Left lung (tissue), 10 donors: Measurements from ENCODE around the gene NUP205. TPM values are rescaled to one million over a fixed set of nuclear protein-coding genes. Genes with fewer than 3 reads are reported as not detected.

ENCODE experiments used
- ATAC-seq: fragments of 200-7000 bp; cut with Tn5 transposase; one replicate; pipeline ENCODE4 v1.9.1; 2020; ENCODE audit warnings: moderate library complexity
- DNase-seq, 4 donors: peaks; one replicate each; pipeline ENCODE4 v3.0.0-alpha.2; 2013 to 2020
- H3K27ac ChIP-seq, 2 donors: fragments of 200-600 bp; sonication (generic) in 1 of 2; one replicate each; pipeline versions ENCODE4 v1.5.0 to v1.8.0; 2020 to 2021
- H3K27me3 ChIP-seq, 2 donors: fragments of 200-600 bp; sonication (generic) in 1 of 2; one replicate each; pipeline versions ENCODE4 v1.5.0 to v1.8.0; 2020 to 2021
- H3K36me3 ChIP-seq, 2 donors: fragments of 200-600 bp; sonication (generic) in 1 of 2; one replicate each; pipeline versions ENCODE4 v1.5.0 to v1.8.0; 2020 to 2021
- H3K4me1 ChIP-seq, 2 donors: fragments of 200-600 bp; one replicate each; pipeline ENCODE4 v1.8.0; 2021
- H3K4me3 ChIP-seq, 2 donors: fragments of 200-600 bp; sonication (generic) in 1 of 2; one replicate each; pipeline versions ENCODE4 v1.5.0 to v1.8.0; 2020 to 2021; ENCODE audit warnings: mild to moderate bottlenecking in 1 of 2
- H3K9me3 ChIP-seq, 2 donors: fragments of 200-600 bp; sonication (generic) in 1 of 2; one replicate each; pipeline versions ENCODE4 v1.5.0 to v1.8.0; 2020 to 2021
- intact Hi-C, 2 donors: fragments of 100-400 bp; cut with DNase I; formaldehyde crosslinking; loops; one replicate each; pipeline versions ENCODE4 v1.11.2 to v1.14.2; 2022
- polyA plus RNA-seq, 6 donors: library from polyadenylated mRNA; unstranded; fragments of 120-200 nt; gene quantifications; one replicate each; pipeline ENCODE4 v1.2.1, GENCODE V29; 2013; ENCODE audit not compliant: insufficient read length in 6 of 6
- total RNA-seq, 2 donors: library from RNA; stranded (reverse); fragmentation: NEBNext Ultra II Directional; extraction: Animal tissue kit (Norgen Biotek cat#: 25700); gene quantifications; one replicate each; pipeline ENCODE4 v1.2.1, GENCODE V29; 2021
- TF ChIP-seq, protein P1 (sequence below), 2 donors: fragments of 200-600 bp; sonication (generic) in 1 of 2; IDR thresholded peaks; one replicate each; pipeline versions ENCODE4 v1.5.0 to v1.8.0; 2021; ENCODE audit warnings: antibody characterized with exemption in 2 of 2
- donor health status: DM: no; HTN: yes; CAD: no.
- donor health status: DM: no; HTN: no; CAD: no.

Gene NUP205
- total and polyA plus RNA-seq, 8 donors: 42.7 to 82.3 (median 74.3) TPM

- H3K4me3 ChIP-seq: no peak overlapping the region
- H3K4me1 ChIP-seq: no peaks in the 10 kb centered on the region
- intact Hi-C loops: loop anchor here in 1 of 2 donors (10.0 kb wide), 1 partner anchor 232 kb away; no protein-coding TSS in a partner anchor
- ATAC-seq (no peak), DNase-seq (no peak)
- TF ChIP-seq, protein P1, sequence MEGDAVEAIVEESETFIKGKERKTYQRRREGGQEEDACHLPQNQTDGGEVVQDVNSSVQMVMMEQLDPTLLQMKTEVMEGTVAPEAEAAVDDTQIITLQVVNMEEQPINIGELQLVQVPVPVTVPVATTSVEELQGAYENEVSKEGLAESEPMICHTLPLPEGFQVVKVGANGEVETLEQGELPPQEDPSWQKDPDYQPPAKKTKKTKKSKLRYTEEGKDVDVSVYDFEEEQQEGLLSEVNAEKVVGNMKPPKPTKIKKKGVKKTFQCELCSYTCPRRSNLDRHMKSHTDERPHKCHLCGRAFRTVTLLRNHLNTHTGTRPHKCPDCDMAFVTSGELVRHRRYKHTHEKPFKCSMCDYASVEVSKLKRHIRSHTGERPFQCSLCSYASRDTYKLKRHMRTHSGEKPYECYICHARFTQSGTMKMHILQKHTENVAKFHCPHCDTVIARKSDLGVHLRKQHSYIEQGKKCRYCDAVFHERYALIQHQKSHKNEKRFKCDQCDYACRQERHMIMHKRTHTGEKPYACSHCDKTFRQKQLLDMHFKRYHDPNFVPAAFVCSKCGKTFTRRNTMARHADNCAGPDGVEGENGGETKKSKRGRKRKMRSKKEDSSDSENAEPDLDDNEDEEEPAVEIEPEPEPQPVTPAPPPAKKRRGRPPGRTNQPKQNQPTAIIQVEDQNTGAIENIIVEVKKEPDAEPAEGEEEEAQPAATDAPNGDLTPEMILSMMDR (IDR thresholded peaks at IDR 0.05): no peak
- H3K9me3 ChIP-seq: no peaks in the 10 kb centered on the region
- no peaks in the 10 kb centered on the region for H3K36me3 ChIP-seq
- H3K27ac ChIP-seq: no peak overlapping the region
- no peaks in the 10 kb centered on the region for H3K27me3 ChIP-seq
These were observed 40.7 kb upstream of the NUP205 start for GRCh38 chr7:135517060-135517459.

DNA sequence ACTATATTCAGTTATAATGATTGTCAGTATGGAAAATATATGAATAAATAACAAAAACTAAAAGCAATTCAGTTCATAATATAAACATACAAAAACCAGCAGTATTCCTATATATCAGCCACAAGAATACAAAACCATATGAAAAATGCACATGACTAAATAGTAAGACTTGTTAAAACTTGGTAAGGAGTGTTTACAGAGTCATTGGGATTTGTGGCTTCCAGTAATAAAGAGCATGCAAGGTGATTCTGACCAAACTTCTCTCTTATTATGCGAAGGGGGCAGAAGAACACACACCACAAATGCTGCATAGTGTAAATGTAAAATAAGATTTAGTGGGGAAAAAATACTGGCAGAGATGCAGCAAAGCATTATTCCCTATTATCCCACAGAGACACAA is 39.0 kb upstream of the NUP205 start:
- Histone ChIP-seq H3K36me3 (no peaks in the 10 kb centered on the region), H3K27ac (no peak overlapping the region), H3K27me3 (no peaks in the 10 kb centered on the region), H3K4me1 (no peaks in the 10 kb centered on the region), H3K4me3 (no peak overlapping the region), H3K9me3 (no peaks in the 10 kb centered on the region)
- ATAC-seq (peak; percentile 15), DNase-seq (no peak)
- TF ChIP-seq, protein P1 (IDR thresholded peaks at IDR 0.05): no peak
- intact Hi-C loops: loop anchor here in 1 of 2 donors (10.0 kb wide), 1 partner anchor 234 kb away; no protein-coding TSS in a partner anchor

GRCh38 chr7:135519233-135519688 is 38.5 kb upstream of the NUP205 start:
- Histone ChIP-seq H3K36me3 (no peaks in the 10 kb centered on the region), H3K27ac (no peak overlapping the region), H3K27me3 (no peaks in the 10 kb centered on the region), H3K4me1 (no peaks in the 10 kb centered on the region), H3K9me3 (no peaks in the 10 kb centered on the region), H3K4me3 (no peak overlapping the region)
- no peak for DNase-seq
- TF ChIP-seq, protein P1 (IDR thresholded peaks at IDR 0.05): no peak
- peak; percentile 64 for ATAC-seq
- intact Hi-C loops: loop anchor here in 1 of 2 donors (10.0 kb wide), 1 partner anchor 234 kb away; no protein-coding TSS in a partner anchor

GRCh38 chr7:135519871-135520270 is 37.8 kb upstream of the NUP205 start:
- Histone ChIP-seq H3K4me1 (no peaks in the 10 kb centered on the region), H3K9me3 (no peaks in the 10 kb centered on the region), H3K4me3 (no peak overlapping the region), H3K27me3 (no peaks in the 10 kb centered on the region), H3K27ac (no peak overlapping the region), H3K36me3 (no peaks in the 10 kb centered on the region)
- intact Hi-C loops: loop anchor here in 1 of 2 donors (10.0 kb wide), 1 partner anchor 235 kb away; no protein-coding TSS in a partner anchor
- peak; percentile 65 for ATAC-seq
- no peak for DNase-seq
- TF ChIP-seq, protein P1 (IDR thresholded peaks at IDR 0.05): no peak

DNA sequence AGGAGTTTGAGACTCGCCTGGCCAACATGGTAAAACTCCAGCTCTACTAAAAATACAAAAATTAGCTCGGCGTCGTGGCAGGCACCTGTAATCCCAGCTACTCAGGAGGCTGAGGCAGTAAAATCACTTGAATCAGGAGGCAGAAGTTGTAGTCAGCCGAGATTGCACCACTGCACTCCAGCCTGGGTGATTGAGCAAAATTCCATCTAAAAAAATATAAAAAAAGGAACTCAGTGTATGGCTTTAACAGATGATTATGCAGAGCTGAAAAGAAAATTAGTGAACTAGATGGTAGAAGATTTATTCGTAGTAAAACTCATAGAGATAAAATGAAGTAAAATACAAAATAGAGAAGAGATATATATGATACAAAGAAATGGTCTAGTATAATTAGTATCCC is 35.2 kb upstream of the NUP205 start:
- DNase-seq (no peak), ATAC-seq (no peak)
- no peak overlapping the region for H3K27ac ChIP-seq
- H3K36me3 ChIP-seq: no peaks in the 10 kb centered on the region
- no peaks in the 10 kb centered on the region for H3K4me1 ChIP-seq
- TF ChIP-seq, protein P1 (IDR thresholded peaks at IDR 0.05): no peak
- no peaks in the 10 kb centered on the region for H3K9me3 ChIP-seq
- H3K27me3 ChIP-seq: no peaks in the 10 kb centered on the region
- intact Hi-C loops: no loop called here
- no peak overlapping the region for H3K4me3 ChIP-seq
